ENCODE measurements around the gene PRPSAP1.
"Not testable (repeated sequence)": the region's sequence is repeated elsewhere in the genome, so short reads cannot be mapped to it uniquely, and the experiment has no call there.

The PRPSAP1 gene

DNA sequence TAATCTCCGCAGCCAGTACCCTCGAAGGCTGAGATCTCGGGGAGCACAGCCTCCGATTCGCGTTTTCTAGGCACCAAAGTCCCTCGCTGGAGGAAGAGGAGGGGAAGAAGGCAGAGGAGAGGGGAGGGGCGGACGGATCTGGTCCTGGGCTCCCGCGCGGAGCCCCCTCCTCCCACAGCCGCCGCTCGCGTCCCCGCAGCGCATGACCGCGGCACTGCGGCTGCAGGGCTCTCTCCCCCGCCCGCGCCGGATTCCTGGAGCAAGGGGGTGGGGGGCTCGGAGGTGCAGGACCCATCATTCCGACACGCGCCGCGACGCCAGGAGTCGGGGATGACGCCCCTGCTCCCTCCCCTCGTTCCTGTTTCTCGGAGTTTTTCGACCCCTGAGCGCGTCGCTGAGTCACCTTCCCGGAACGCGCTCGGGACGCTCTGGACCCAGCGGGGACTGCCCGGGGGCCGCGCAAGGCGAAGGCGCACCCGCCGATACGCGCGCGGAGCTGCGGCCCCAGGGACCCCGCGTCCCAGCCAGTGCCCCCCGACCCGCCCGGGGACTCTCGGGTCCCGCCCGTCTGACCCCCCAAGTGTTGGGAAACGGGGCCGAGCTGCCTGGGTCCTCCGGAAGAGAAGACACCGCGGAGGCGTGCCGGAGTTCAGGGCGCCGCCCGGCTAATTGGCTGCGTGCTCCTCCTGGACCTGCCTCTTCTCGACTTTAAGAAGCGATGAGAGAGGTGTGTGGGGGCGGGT is 29.3 kb upstream of the PRPSAP1 start:
- DNase-seq = peak; percentile 47

DNA sequence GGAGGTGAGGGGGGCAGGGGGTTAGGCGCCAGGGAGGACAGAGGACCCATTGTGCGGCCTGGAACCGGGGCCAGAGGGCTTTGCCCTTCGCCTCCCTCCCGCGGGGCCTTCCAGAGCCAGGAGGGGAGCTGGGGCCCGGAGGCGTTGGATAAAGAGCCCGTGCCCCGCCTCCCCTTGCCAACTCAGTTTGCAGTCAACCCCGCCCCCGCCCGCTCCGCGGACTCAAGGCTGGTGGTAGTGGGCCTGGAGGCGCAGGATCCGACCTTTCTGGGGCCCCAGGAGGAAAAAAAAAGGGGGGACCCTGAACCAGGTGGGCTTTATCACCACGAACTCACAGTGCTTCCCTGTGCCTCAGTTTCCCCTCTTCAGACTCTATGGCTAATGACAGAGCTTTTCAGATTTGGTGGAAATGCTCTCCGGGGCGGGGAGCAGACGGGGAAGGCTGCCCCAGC is 28.7 kb upstream of the PRPSAP1 start:
- no peak for DNase-seq

DNA sequence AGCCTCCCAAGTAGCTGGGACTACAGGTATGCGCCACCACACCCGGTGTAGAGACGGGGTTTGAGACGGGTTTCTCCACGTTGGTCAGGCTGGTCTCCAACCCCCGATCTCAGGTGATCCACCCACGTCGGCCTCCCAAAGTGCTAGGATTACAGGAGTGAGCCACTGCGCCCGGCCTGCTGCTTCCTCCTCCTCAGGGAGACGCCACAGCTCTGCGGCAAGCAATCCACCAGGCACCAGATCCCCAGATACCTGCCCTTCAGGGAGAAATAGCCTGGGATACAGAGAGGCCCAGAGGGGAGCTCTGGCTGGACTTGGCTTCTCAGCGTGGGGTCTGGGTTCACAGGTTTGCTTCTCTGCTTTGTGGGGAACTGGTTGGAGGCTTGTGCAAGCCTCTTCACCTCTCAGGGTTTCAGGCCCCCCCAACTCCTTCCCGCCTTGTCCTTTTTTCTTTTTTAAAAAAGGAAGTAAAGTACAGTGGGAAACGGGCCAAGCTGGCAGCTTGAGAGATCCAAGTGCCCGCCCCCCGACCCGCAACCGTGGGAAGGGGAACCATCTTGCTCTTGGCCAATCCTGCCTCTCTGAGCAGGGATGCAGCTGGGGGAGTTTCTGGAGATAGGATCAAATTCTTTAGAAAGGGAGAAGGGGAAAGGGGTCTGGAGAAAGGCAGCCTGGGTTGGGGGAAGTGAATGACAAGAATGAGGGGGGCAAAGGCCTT is 28.1 kb upstream of the PRPSAP1 start:
- DNase-seq = peak; percentile 24

DNA sequence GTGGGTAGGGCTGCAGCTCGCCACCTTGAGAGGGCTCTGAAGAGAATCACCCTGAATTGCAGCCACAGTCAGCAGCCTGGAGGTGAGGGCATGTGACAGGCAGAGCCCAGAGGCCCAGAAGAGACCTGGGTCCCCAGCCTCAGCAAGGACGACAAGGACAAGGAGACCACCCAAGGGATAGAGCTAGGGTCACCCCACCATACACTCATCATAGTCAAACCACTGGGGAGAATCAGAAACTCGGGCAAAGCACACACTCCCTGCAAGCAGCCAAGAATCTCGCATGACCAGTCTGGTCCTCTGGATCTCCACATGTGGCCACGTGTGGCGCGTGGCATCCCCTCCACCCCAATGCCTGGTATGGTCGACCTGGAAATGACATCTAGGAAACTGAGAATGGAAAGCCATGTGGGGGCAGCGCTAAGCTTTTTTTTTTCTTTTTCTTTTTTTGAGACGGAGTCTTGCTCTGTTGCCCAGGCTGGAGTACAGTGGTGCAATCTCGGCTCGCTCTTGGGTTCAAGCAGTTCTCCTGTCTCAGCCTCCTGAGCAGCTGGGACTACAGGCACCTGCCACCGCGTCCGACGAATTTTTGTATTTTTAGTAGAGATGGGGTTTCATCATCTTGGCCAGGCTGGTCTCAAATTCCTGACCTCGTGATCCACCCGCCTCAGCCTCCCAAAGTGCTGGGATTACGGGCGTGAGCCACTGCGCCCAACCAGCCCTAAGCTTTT is 26.1 kb upstream of the PRPSAP1 start:
- no peak for DNase-seq

DNA sequence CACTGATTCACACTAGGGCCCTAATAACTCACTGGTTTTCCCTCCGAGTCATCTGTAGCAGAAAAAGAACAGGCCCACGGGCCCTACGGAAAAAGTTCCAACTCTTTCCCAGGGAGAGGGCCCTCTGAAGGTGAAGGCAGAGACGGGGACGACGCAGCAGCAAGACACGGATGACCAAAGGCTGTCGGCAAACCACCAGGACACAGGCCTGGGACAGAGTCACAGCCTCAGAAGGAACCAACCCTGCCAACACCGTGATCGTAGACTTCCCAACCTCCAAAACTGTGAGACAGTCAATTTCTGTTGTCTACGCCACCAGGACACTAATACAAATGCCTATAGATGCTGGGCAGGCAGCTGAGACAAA is 25.5 kb upstream of the PRPSAP1 start:
- no peak for DNase-seq

DNA sequence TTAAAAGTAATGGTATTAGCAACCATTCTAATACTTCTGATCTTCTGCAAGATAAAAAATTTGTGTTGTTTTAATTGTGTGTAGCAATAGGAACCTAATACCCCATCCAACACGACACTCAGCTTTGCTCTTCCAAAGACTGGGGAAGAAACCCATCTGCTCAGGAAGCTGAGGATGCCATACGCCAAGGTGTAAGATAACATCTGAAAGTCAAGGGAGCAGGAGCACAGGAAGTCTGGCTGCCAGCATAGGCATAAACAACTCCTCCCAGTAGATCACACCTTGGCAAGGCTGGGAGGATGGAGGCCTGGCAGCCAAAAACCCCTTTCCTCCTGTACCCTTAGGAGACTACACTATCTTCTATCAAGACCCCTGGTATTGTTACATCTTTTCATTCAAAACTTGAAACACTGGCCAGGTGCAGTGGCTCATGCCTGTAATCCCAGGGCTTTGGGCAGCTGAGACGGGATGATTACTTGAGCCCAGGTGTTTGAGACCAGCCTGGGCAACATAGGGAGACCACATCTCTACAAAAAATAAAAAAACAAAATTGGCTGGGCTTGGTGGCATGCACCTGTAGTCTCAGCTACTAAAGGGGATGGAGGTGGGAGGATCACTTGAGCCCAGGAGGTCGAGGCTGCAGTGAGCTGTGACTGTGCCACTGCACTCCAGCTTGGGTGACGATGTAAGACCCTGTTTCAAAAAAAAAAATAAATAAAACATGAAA is 25.0 kb upstream of the PRPSAP1 start:
- no peak for DNase-seq

DNA sequence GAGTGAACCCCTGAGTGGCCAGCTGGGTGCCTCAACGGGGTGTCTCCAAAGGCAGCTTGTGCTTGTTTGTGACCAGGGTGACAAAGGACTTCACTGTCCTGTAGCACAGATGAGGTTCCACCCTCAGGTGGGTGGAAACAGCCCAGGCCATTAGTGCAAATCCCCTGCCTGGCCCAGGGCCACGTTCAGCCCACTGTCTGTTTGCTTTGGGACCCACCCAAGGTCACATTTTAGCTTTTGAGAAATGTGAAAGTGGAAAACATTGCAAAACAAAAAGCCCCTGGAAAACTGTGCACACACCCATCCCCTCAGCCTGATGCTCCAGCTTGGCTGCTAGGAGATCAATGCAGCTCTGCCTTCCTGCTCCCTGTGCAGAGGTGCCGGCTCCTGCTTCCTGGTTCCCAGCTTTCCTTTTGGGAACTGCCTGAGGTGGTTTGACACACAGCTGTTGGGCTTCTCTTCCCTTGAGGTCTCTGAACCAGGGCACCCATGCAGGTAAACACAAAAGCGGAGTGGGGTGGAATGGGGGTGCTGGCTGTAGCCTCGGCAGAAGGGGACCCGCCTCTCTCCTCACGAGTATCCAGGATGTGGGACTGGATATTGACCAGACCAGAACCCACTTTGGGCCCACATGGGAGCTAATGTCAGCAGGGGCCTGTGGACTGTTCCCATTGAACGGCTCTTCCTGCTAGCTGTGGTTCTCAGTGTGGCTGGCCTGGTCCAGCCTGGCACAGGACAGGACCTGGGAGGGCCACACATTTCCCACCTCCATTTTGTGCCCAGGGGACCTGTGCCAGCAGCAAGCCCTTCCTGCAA is 22.8 kb upstream of the PRPSAP1 start:
- DNase-seq = no peak

DNA sequence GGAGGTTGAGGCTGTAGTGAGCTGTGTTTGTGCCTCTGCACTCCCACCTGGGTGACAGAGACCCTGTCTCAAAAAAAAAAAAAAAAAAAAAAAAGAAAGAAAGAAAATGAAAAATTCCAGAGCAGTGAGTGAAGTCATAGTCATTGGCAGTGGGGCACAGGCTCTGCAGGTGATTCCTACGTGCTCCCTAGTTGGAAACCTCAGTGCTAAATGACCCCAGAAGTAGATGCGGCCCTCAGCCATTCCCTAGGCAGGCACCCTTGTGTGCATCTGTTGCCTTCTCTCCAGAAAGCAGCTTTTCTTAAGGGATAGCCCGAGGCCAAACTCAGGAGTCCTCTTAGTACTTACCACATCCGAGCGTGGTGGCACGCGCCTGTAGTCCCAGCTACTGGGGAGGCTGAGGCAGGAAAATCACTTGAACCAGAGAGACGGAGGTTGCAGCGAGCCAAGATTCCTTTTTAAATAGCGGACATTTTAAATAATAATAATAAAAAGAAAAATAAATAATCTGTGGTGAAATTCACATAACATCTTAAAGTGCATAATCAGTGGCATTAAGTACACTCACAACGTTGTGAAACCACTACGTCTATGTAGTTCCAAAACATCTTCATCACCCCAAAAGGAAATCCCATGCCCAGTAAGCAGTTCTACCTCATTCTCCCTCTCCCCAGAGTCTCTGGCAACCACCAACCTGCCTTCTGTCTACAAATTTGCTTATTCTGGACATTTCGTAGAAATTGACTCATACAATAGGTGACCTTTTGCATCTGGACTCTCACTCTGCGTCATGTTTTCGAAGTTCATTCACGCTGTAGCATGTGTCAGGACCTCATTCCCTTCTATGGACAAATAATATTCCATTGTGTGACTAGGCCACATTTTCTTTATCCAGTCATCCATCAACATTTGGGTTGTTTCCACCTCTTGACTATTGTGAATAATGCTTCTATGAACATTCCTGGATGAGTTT is 18.2 kb upstream of the PRPSAP1 start:
- no peak for DNase-seq

DNA sequence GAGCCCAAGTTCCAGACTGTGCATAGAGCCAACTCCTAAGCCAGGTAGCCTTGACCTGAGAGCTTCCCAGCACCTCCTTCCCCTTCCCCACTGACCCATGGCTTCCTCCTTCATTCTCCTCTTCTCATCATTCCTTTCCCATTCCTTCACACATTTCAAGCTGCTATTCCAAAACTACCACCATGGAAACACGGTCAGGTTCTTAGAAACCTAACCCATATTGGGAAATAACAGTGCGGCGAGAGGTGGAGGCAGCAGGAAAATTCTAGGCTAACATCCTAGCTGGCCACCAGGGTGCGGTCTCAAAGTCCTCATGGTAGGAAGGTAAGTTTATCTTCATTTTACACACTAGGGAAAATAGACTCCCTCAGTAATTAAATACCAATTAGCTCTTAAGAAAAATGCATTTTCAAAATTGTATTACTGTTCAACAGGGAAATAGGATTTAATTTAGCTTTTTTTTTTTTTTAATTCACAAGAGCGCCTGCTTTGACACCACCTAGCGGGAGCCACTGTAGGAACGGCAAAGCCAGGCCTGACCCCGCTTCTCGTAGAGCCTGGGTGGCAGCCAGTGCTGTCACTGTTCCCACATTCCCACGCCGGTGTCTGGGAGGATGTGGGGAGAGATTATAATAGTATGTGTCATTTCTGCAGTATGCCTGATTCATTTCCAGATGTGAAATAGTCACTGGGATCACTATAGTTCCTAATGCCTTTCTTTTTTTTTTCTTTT is 16.7 kb upstream of the PRPSAP1 start:
- DNase-seq = no peak

DNA sequence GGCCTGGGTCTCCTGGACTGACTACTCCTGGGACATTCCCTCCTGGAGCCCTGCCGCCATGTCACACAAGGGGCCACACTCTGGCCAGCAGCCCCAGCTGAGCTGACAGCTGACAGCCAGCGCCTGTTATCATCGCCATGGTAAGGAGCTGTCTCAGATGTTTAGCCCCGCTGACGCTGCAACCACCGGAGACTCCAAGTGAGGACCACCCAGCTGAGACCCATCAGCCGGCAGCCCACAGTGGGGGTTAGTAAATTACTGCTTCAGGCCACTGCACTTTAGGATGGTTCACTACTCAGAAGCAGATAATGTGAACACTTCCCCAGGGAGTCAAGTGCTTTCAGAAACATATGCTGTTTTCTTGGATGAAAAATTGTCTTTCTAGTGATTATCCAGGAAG is 16.1 kb upstream of the PRPSAP1 start:
- DNase-seq = no peak

DNA sequence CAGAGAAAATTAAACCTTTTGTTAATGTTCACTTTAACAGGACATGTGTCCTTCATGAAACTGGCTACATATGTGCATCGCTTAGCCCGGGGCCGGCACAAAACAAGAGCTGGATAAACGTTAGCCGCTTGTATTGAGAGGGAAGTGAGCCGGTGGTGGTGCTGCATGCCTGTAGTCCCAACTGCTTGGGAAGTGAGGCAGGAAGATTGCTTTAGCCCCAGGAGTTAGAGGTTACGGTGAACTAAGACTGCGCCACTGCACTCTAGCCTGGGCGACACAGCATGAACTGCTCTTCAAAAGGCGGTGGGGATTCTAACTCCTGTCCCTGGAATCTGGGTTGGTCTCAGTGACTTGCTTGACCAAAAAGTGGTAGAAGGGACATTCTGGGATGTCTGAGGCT is 15.7 kb upstream of the PRPSAP1 start:
- DNase-seq = no peak

DNA sequence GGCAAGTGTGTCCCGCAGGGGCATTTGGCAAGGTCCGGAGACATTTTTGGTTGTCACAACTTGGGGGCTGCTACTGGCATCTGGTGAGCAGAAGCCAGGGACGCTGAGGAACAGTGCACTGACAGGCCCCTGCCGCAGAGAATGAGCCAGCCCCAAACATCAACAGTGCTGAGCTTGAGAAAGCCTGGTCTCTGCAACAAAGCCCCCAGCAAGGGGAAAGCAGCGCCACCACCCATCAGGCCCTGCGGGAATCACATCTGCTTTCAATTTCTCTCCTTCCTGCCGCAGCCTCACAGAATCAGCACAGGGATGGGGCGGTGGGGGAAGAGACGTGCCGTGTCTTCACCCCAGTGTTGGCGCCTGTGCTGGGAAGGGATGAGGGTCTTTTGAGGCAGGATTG is 14.8 kb upstream of the PRPSAP1 start:
- no peak for DNase-seq

DNA sequence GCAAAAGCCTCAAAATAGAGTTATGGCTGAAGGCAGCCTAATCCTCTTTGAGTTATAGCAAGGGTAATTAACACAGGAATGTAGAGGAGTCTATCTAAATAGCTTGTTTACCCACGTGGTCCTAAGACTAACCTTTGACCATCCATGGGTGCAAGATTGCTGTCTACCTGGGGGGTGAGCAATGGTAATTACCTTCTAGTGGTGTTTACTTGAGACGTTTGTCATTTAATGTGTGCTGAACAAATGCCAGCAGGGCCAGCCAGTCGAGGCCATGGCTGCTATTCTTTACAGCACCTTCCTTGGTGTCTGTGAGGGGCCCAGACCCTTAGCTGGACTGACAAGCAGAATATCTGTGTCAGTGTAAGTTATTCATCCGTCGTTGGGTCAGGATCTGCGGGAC is 13.9 kb upstream of the PRPSAP1 start:
- DNase-seq = no peak

DNA sequence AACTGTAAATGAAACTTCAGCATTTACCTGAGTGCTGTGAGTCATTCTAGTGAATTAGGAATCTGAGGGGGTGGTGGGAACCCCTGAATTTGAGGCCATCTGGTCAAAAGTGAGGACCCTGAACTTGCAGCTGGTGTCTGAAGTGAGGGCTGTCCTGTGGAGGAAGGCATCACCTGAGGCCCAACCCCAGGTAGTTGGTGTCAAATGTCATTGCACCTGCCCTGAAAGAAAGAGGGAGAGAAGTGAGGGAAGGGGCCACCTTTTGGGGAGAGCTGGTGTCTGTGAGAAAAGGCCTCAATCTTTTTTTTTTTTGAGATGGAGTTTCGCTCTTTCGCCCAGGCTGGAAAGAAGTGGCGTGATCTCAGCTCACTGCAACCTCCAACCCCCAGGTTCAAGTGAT is 12.5 kb upstream of the PRPSAP1 start:
- DNase-seq = no peak

DNA sequence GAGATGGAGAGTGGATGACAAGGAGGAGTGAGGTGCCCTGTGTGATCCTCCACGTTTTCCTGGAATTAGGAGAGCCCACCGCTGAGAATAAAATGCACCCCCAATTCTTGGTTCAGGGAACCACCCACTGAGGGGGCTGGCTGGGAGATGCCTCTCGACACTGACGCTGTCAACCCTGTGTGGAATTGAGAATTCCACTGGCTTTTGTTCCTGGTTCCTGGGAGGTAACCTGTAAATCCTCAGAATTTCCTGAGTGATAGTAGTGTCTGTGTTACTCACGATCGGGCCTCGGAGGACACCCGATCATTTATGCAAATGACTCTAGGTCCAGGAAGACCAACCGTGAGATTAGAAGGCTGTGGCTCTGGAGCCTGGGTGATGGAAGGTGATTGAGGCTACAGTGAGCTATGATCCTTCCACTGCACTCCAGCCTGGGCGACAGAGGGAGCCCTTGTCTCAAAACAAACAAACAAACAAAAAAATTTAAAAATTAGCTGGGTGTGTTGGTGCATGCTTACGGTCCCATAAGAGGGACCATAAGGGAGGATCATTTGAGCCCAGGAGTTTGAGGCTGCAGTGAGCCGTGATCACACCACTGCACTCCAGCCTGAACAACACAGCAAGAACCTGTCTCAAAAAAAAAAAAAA is 11.7 kb upstream of the PRPSAP1 start:
- no peak for DNase-seq

DNA sequence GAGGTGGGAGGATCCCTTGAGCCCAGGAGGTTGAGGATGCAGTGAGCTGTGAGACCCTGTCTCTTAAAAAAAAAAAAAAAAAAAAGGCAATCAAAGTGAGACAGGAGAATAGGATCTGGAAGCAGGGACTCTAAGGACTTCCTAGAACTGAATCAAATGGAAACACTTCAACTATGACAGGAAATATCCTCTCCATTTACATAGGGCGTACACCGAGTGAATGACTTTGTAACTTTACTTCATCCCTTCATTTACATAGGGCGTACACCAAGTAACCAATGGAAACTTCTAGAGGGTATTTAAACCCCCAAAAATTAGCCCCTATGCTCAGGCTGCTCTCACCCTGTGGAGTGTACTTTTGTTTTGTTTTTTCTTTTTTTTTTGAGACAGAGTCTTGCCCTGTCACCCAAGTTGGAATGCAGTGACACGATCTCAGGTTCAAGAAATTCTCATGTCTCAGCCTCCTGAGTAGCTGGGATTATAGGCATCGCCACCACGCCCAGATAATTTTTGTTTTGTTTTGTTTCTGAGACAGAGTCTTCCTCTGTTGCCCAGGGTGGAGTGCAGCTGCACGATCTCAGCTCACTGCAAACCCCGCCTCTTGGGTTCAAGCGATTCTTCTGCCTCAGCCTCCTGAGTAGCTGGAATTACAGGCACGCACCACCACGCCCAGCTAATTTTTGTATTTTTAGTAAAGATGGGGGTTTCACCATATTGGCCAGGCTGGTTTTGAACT is 9.6 kb upstream of the PRPSAP1 start:
- DNase-seq = no peak

DNA sequence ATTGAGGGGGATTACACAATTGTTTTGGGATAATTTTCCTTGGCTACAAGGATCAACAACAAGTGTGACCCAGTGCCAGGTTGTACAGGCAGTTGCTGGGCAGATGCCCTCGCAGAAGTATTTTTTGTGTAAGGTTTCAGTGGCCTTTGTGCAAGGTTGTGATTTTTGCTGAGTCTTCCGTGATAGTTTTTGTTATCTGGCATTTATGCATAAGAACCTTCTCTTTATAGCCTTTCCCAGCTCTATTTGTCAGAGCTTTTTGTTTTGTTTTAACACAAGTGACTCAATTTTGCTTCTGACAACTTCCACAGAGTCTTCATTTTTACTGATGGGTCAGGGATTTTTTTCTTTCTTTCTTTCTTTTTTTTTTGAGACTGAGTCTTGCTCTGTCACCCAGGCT is 6.7 kb upstream of the PRPSAP1 start:
- DNase-seq = no peak

DNA sequence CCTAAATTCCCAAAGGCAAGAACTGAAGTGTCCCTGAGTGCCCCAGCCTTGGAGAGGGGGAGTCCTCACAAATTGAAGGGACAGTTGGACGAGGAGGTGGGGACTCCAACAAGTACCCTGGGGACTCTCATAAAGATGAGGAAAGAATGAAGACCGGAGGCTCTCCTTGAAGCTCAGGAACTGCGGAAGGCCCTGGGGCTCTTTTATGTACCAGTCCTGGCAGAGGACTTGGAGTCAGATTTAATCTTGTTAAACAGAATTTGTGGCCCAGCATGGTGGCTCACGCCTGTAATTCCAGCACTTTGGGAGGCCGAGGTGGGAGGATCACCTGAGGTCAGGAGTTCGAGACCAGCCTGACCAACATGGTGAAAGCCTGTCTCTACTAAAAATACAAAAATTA is 6.1 kb upstream of the PRPSAP1 start:
- DNase-seq = not testable (repeated sequence)

DNA sequence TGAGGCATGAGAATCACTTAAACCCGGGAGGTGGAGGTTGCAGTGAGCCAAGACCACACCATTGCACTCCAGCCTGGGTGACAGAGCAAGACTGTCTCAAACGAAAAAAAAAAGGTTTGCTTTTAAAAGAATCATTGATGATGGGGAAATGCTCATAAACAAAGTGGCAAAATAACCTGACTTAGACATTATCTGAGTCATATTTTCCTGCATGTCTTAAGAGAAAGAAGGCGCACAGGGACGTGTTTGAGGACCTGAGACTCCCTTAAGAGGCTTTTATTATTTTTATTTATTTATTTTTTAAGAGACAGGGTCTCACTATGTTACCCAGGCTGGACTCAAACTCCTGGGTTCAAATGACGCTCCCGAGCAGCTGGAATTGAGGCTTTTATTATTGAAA is 5.7 kb upstream of the PRPSAP1 start:
- DNase-seq = no peak

All from CD4-positive, alpha-beta T cell treated with Interleukin-15 for 1 hour (primary cell).